T-helper 1 cell treated with Interleukin-12 subunit alpha and Interleukin-12 subunit beta and Interleukin-4 antibody, amounts not matched to agents 30 ng/mL and 1 ng/mL, for 36 hours (primary cell): ENCODE data around the gene AIG1. TPM values are rescaled to one million over a fixed set of nuclear protein-coding genes. Genes with fewer than 3 reads are reported as not detected.
"Not testable (repeated sequence)": the region's sequence is repeated elsewhere in the genome, so short reads cannot be mapped to it uniquely, and the experiment has no call there.

ENCODE experiments used
- intact Hi-C: fragments of 100-400 bp; cut with micrococcal nuclease; formaldehyde crosslinking; loops from one replicate; pipeline ENCODE4 v1.15.1; 2024
- total RNA-seq: library from RNA; stranded (reverse); gene quantifications from 2 replicates; pipeline ENCODE4 v1.2.3, GENCODE V29; 2022

Gene AIG1
- total RNA-seq, 1 donor from 2014 or later, result 5.0 TPM

- intact Hi-C loops, result no loop called here
Measured at GRCh38 chr6:143261899-143262436, 201.3 kb downstream of the AIG1 start.

GRCh38 chr6:143262859-143263258 lies 202.2 kb downstream of the AIG1 start:
- intact Hi-C loops, result no loop called here

- intact Hi-C loops, result no loop called here
Measured at GRCh38 chr6:143264379-143264778, 203.7 kb downstream of the AIG1 start.

DNA sequence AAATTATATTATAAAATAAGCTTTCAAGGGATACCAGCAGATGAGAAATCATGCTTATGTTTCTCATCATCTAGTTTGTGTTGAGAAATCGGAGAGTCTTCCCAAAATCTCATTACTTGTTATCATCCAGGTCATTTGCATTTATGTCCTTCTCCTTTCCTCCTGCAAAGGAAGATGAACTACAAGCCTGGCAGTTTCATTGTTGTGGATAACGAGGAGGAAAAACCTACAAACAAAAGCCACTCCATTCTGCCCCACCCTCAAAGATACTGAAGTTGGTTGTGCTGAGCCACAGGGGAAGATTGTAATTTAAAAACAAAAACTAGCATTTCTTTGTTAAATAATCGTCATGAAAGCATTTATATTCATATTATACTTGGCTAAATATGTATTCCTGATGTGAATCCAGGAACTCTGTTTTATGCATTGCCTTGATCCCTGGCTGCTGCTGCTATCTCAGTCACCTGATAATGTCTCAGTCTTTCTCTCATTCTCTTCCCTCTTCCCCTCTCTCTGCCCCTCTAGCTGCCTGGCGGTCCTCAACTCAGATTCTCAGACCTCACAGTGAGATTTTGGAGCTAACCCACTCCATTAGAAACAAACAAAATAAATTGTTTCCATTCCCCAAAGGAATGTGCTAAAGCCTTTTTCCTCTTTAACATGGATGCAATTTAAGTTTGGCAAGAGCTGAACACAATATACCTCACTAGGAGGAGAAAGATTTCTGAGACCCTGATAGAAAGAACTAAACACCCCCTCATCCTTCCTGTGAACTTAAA lies 204.5 kb downstream of the AIG1 start:
- intact Hi-C loops, result no loop called here

- intact Hi-C loops, result no loop called here
Measured at GRCh38 chr6:143267760-143268159, 207.1 kb downstream of the AIG1 start.

- intact Hi-C loops, result no loop called here
Measured at GRCh38 chr6:143268439-143268838, 207.8 kb downstream of the AIG1 start.

GRCh38 chr6:143270026-143270425 lies 209.3 kb downstream of the AIG1 start:
- intact Hi-C loops, result no loop called here

GRCh38 chr6:143271024-143271423 lies 210.3 kb downstream of the AIG1 start:
- intact Hi-C loops, result no loop called here

GRCh38 chr6:143276436-143276835 lies 215.7 kb downstream of the AIG1 start:
- intact Hi-C loops, result no loop called here

DNA sequence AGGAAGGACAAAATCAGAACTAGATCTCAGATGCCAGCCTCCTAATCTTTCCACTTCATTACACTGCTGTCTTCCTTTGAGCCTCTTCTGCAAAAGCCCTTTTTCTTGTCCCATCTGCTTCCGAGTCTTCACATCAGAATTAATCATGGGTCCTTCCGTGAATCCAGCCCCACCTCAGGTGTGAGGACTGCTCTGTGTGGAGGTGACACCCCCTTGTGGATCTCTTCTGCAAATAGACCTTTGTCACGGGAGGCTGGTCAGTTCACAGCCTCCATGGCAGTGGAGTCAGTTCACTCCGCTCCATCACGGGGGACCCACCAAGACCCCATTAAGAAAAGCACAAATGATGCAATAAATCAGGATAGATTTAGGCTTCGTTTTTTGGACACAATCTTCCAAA lies 218.7 kb downstream of the AIG1 start:
- intact Hi-C loops, result no loop called here

DNA sequence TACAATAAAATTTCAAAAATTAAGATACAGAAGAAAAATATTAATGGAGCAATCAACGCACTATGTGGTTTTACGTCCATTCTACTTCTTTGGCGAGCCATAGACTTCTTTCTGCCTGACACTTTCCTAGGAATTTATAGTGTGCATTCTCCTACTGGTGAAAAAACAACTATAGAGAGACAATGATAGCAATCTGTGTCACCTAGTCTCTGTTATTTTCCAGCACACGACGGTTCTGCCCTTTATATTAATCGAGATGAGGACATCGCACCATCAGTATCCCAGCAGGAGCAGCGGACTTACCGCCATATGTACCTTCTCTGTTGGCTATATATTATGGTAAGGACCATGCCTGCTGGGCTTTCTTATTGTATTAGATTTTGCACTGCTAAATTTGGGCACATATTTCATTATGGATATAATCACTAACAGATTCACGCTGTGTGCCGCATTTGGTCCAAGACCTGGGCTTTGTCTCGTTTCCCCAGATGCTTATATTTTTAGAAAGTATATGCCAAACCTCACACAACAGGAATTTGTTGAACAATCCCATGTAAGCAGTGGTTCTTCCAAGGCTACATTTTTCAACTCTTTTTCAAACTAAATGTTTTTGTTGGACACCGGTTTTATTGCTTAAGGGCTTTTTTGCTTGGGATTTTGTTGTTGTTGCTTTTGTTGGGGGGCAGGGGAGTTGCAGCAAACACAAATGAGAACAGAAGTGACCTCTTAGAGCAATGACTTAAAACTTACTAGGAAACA lies 223.4 kb downstream of the AIG1 start:
- intact Hi-C loops, result no loop called here

DNA sequence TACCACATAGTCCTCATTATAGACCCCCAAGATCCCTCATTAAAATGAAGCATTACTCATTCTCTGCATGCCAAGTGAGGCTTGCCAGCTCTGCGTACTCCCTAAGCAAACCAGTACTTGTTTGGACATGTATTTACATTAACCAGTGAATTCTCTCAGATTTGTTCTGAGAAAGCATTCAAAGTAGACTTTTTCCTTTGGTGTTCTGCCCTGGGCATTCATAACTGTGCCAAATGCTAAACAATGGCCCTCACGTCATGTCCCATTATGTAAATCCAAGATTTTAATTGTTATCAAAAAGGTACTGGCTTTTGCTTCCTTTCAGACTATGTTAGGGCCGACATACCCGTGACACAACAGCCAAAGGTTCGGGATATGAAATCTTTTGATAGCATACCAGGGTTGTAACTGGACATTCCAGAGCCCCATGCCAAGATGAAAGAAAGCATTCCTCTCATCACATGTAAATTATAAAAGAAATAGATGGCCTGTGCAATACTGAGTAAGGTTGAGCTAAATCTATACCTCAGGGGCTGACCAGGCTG lies 225.6 kb downstream of the AIG1 start:
- intact Hi-C loops, result no loop called here

GRCh38 chr6:143288923-143289322 lies 228.2 kb downstream of the AIG1 start:
- intact Hi-C loops, result no loop called here

- intact Hi-C loops, result no loop called here
Measured at GRCh38 chr6:143290206-143290605, 229.5 kb downstream of the AIG1 start.

GRCh38 chr6:143293523-143293922 lies 232.8 kb downstream of the AIG1 start:
- intact Hi-C loops, result no loop called here

- intact Hi-C loops, result no loop called here
Measured at GRCh38 chr6:143294265-143294860, 233.7 kb downstream of the AIG1 start.

DNA sequence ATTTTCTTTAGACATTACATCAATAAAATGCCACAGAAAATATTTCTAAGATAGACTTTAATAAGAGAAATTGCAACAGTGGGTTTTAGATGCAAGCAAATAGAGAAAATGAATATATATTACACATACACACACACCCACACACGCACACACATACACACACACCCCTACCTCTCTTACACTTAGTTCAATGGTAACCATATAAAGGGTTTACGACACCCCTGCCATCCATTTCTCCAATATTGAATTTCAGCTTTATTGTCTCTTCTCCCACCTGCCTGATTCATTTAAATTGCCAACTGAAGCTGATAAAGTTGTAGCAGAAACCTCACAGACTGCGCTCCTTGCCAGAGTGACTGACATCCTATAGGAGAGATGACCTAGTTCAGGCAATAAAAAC lies 235.2 kb downstream of the AIG1 start:
- intact Hi-C loops, result no loop called here

- intact Hi-C loops, result no loop called here
Measured at GRCh38 chr6:143298071-143298470, 237.4 kb downstream of the AIG1 start.

DNA sequence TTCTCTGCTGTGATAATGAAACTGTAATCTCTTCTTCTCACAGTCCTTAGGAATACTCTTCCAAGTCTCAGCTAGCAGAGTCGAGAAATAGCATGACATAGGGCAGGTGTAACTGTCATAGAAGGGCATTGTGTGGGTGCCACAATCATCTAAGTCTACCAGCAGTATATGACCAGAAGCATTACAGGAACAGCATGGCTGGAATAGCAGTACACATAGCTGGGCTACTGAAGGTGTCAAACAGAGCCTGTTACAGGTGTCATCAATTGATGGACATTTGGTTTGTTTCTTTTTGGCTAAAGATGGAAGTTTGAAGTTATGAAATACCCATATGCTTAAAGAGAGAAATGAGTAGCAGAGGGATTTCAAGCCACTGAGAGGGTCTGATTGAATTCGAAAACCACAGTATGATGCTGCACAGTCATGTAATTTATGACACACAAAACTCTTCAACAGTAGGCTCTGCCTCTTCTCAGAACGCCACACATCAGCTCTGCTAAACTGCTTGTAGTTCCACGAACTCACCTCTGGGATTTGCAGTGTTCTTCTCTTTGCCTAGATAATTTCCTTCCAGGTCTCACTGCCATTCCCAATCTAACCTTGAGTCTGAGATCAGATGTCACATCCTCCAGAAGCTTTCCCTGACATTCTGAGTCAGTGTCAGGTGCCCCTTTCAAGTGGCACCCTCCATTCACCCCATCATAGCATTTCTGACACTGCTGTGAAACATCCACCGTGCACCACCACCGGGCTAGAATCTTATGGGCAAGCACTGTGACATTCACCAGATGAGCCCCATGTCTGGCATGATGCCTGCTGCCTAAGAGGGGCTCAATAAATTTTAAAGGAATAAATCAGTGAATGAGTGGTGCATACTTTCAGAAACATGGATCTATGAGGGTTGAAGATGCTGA lies 238.8 kb downstream of the AIG1 start:
- intact Hi-C loops, result no loop called here

DNA sequence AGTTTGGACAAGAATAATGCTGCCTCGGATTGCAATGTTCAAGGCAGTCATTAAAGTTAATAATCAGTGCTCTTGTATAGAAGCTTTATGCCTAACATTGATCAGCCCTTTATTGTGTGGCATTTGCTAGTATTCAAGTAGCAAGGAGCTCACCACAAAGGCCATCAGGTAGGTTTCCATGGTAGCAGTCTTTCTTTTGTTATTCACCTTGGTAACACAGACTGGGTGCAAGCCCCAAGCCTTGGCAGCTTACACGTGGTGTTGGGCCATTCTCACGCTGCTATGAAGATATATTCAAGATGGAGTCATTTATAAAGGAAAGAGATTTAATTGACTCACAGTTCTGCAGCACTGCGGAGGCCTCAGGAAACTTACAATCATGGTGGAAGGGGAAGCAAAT lies 240.5 kb downstream of the AIG1 start:
- intact Hi-C loops, result no loop called here

DNA sequence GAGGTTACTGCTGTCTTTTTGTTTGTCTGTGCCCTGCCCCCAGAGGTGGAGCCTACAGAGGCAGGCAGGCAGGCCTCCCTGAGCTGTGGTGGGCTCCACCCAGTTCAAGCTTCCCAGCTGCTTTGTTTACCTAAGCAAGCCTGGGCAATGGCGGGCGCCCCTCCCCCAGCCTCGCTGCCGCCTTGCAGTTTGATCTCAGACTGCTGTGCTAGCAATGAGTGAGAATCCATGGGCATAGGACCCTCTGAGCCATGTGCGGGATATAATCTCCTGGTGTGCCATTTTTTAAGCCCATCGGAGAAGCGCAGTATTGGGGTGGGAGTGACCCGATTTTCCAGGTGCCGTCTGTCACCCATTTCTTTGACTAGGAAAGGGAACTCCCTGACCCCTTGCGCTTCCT lies 247.1 kb downstream of the AIG1 start:
- intact Hi-C loops, result not testable (repeated sequence)
